ENCODE measurements around the gene DHRSX.
"Not testable (repeated sequence)": the region's sequence is repeated elsewhere in the genome, so short reads cannot be mapped to it uniquely, and the experiment has no call there.

DHRSX gene

GRCh38 chrX:2388669-2389068 lies 112.1 kb downstream of the DHRSX start:
- DNase-seq = no peak

GRCh38 chrX:2387614-2388239 lies 113.0 kb downstream of the DHRSX start:
- no peak for DNase-seq

GRCh38 chrX:2385224-2385623 lies 115.6 kb downstream of the DHRSX start:
- no peak for DNase-seq

GRCh38 chrX:2384486-2384885 lies 116.3 kb downstream of the DHRSX start:
- DNase-seq = no peak

- no peak for DNase-seq
Observed at GRCh38 chrX:2383735-2384134, 117.0 kb downstream of the DHRSX start.

GRCh38 chrX:2383144-2383543 lies 117.6 kb downstream of the DHRSX start:
- DNase-seq = no peak

GRCh38 chrX:2382433-2383048 lies 118.2 kb downstream of the DHRSX start:
- not testable (repeated sequence) for DNase-seq

- no peak for DNase-seq
Observed at GRCh38 chrX:2376166-2376565, 124.6 kb downstream of the DHRSX start.

GRCh38 chrX:2374086-2374485 lies 126.7 kb downstream of the DHRSX start:
- DNase-seq = no peak

GRCh38 chrX:2373615-2374014 lies 127.2 kb downstream of the DHRSX start:
- DNase-seq = no peak

- no peak for DNase-seq
Observed at GRCh38 chrX:2371026-2371711, 129.6 kb downstream of the DHRSX start.

GRCh38 chrX:2370456-2370855 lies 130.3 kb downstream of the DHRSX start:
- DNase-seq = no peak

- no peak for DNase-seq
Observed at GRCh38 chrX:2369206-2369605, 131.6 kb downstream of the DHRSX start.

- no peak for DNase-seq
Observed at GRCh38 chrX:2360731-2361130, 140.0 kb downstream of the DHRSX start.

GRCh38 chrX:2359522-2359921 lies 141.3 kb downstream of the DHRSX start:
- DNase-seq = not testable (repeated sequence)

GRCh38 chrX:2351999-2352995 lies 148.5 kb downstream of the DHRSX start:
- no peak for DNase-seq

- no peak for DNase-seq
Observed at GRCh38 chrX:2351321-2351720, 149.5 kb downstream of the DHRSX start.

GRCh38 chrX:2350703-2351102 lies 150.1 kb downstream of the DHRSX start:
- DNase-seq = not testable (repeated sequence)

- not testable (repeated sequence) for DNase-seq
Observed at GRCh38 chrX:2350036-2350435, 150.7 kb downstream of the DHRSX start.

GRCh38 chrX:2348211-2348610 lies 152.6 kb downstream of the DHRSX start:
- no peak for DNase-seq

- no peak for DNase-seq
Observed at GRCh38 chrX:2346158-2346557, 154.6 kb downstream of the DHRSX start.

GRCh38 chrX:2345562-2345961 lies 155.2 kb downstream of the DHRSX start:
- no peak for DNase-seq

GRCh38 chrX:2343413-2343812 lies 157.4 kb downstream of the DHRSX start:
- DNase-seq = no peak
